ENCODE measurements around the gene SYCN.

Gene SYCN

GRCh38 chr19:39172700-39173501, 31.2 kb downstream of the SYCN start:
- DNase-seq (ENCODE audit: low read depth in 1 of 2, low spot score in 1 of 2) = no peak

GRCh38 chr19:39171479-39172465, 32.3 kb downstream of the SYCN start:
- no peak for DNase-seq (ENCODE audit: low read depth in 1 of 2, low spot score in 1 of 2)

GRCh38 chr19:39170386-39171231, 33.5 kb downstream of the SYCN start:
- no peak for DNase-seq (ENCODE audit: low read depth in 1 of 2, low spot score in 1 of 2)

GRCh38 chr19:39169143-39169810, 34.8 kb downstream of the SYCN start:
- DNase-seq (ENCODE audit: low read depth in 1 of 2, low spot score in 1 of 2) = no peak

- DNase-seq (ENCODE audit: low read depth in 1 of 2, low spot score in 1 of 2) = no peak
Measured at GRCh38 chr19:39168258-39169142, 35.6 kb downstream of the SYCN start.

- no peak for DNase-seq (ENCODE audit: low read depth in 1 of 2, low spot score in 1 of 2)
Measured at GRCh38 chr19:39167461-39168257, 36.4 kb downstream of the SYCN start.

GRCh38 chr19:39166571-39167391, 37.3 kb downstream of the SYCN start:
- DNase-seq (ENCODE audit: low read depth in 1 of 2, low spot score in 1 of 2) = no peak

- DNase-seq (ENCODE audit: low read depth in 1 of 2, low spot score in 1 of 2) = no peak
Measured at GRCh38 chr19:39165857-39166256, 38.2 kb downstream of the SYCN start.

- no peak for DNase-seq (ENCODE audit: low read depth in 1 of 2, low spot score in 1 of 2)
Measured at GRCh38 chr19:39164289-39164688, 39.8 kb downstream of the SYCN start.

GRCh38 chr19:39163621-39164020, 40.4 kb downstream of the SYCN start:
- DNase-seq (ENCODE audit: low read depth in 1 of 2, low spot score in 1 of 2) = no peak

- no peak for DNase-seq (ENCODE audit: low read depth in 1 of 2, low spot score in 1 of 2)
Measured at GRCh38 chr19:39162441-39163043, 41.5 kb downstream of the SYCN start.

- DNase-seq (ENCODE audit: low read depth in 1 of 2, low spot score in 1 of 2) = no peak
Measured at GRCh38 chr19:39160889-39161672, 43.0 kb downstream of the SYCN start.

GRCh38 chr19:39160523-39160861, 43.6 kb downstream of the SYCN start:
- no peak for DNase-seq (ENCODE audit: low read depth in 1 of 2, low spot score in 1 of 2)

- DNase-seq (ENCODE audit: low read depth in 1 of 2, low spot score in 1 of 2) = no peak
Measured at GRCh38 chr19:39158646-39159260, 45.3 kb downstream of the SYCN start.

GRCh38 chr19:39157997-39158389, 46.1 kb downstream of the SYCN start:
- no peak for DNase-seq (ENCODE audit: low read depth in 1 of 2, low spot score in 1 of 2)

- DNase-seq (ENCODE audit: low read depth in 1 of 2, low spot score in 1 of 2) = no peak
Measured at GRCh38 chr19:39157275-39157996, 46.6 kb downstream of the SYCN start.
